DMS114 treated with DMSO at 0.1 percent for 48 hours (cell line): ENCODE measurements around the gene CFAP92.
"Not testable (repeated sequence)": the region's sequence is repeated elsewhere in the genome, so short reads cannot be mapped to it uniquely, and the experiment has no call there.

Experiments used
- DNase-seq: peaks from one replicate; lab custom pipeline; 2025; ENCODE audit not compliant: unreplicated experiment; lab: John Stamatoyannopoulos, UW

The CFAP92 gene

GRCh38 chr3:128945041-128945877 is 48.6 kb downstream of the CFAP92 start:
- no peak for DNase-seq

GRCh38 chr3:128942161-128942952 is 51.5 kb downstream of the CFAP92 start:
- DNase-seq = no peak

- DNase-seq = no peak
Observed at GRCh38 chr3:128940252-128940651, 53.6 kb downstream of the CFAP92 start.

- DNase-seq = no peak
Observed at GRCh38 chr3:128936341-128936740, 57.5 kb downstream of the CFAP92 start.

- no peak for DNase-seq
Observed at GRCh38 chr3:128935922-128936321, 58.0 kb downstream of the CFAP92 start.

- DNase-seq = no peak
Observed at GRCh38 chr3:128933922-128934253, 60.0 kb downstream of the CFAP92 start.

GRCh38 chr3:128933213-128933921 is 60.5 kb downstream of the CFAP92 start:
- no peak for DNase-seq

- DNase-seq = no peak
Observed at GRCh38 chr3:128932516-128933212, 61.2 kb downstream of the CFAP92 start.

- DNase-seq = no peak
Observed at GRCh38 chr3:128931046-128931445, 62.8 kb downstream of the CFAP92 start.

GRCh38 chr3:128929364-128929763 is 64.5 kb downstream of the CFAP92 start:
- DNase-seq = no peak

- DNase-seq = not testable (repeated sequence)
Observed at GRCh38 chr3:128923986-128924385, 69.9 kb downstream of the CFAP92 start.

- no peak for DNase-seq
Observed at GRCh38 chr3:128923576-128923975, 70.3 kb downstream of the CFAP92 start.

- no peak for DNase-seq
Observed at GRCh38 chr3:128922804-128923459, 70.9 kb downstream of the CFAP92 start.

GRCh38 chr3:128919988-128920387 is 73.9 kb downstream of the CFAP92 start:
- no peak for DNase-seq

- DNase-seq = no peak
Observed at GRCh38 chr3:128917291-128917690, 76.6 kb downstream of the CFAP92 start.

GRCh38 chr3:128914966-128915645 is 78.8 kb downstream of the CFAP92 start:
- DNase-seq = no peak

- no peak for DNase-seq
Observed at GRCh38 chr3:128911911-128912310, 82.0 kb downstream of the CFAP92 start.

GRCh38 chr3:128910006-128910405 is 83.9 kb downstream of the CFAP92 start:
- DNase-seq = no peak

GRCh38 chr3:128908951-128909350 is 84.9 kb downstream of the CFAP92 start:
- no peak for DNase-seq
